IMR-90 (cell line): Measurements from ENCODE around the gene MAGI1. TPM values are rescaled to one million over a fixed set of nuclear protein-coding genes. Genes with fewer than 3 reads are reported as not detected.

Experiments used
- ATAC-seq: fragments of 200-7000 bp; cut with Tn5 transposase; 2 replicates; pipeline ENCODE4 v1.9.1; 2020; ENCODE audit warnings: low read depth, mild to moderate bottlenecking, moderate library complexity
- BruUV-seq: library from RNA; stranded (reverse); fragments of 400-500 nt; replicated peaks from 2 replicates; lab custom pipeline; 2021; lab: Mats Ljungman, UMichigan
- CTCF ChIA-PET: fragments of 300-600 bp; formaldehyde crosslinking; extraction: SDS; loops from one replicate; lab custom pipeline; 2021; ENCODE audit warnings: antibody characterized with exemption; lab: Yijun Ruan, JAX
- POLR2A ChIA-PET: fragments of 300-600 bp; sonication (Branson Sonifier 250); formaldehyde crosslinking; loops from one replicate; lab custom pipeline; 2022; ENCODE audit warnings: antibody characterized with exemption; ENCODE audit not compliant: unreplicated experiment; lab: Charles Lee
- DNase-seq: peaks from one replicate; pipeline ENCODE4 v3.0.0; 2013
- H2AFZ ChIP-seq: replicated peaks from 2 replicates; pipeline ENCODE3; 2013; ENCODE audit warnings: low read length, mild to moderate bottlenecking; ENCODE audit not compliant: poor library complexity
- H2AK5ac ChIP-seq: 2 replicates; pipeline ENCODE4 v1.6.1; 2013; ENCODE audit warnings: low read depth, low read length, inconsistent platforms
- H2AK9ac ChIP-seq: replicated peaks from 2 replicates; pipeline ENCODE3; 2013; ENCODE audit warnings: mild to moderate bottlenecking, low read depth, low read length, moderate library complexity; ENCODE audit not compliant: poor library complexity
- H2BK120ac ChIP-seq: 2 replicates; pipeline ENCODE4 v1.6.1; 2013; ENCODE audit warnings: low read depth, low read length, inconsistent platforms
- H2BK15ac ChIP-seq: 3 replicates; pipeline ENCODE4 v1.6.1; 2013; ENCODE audit warnings: low read depth, low read length, inconsistent platforms
- H2BK20ac ChIP-seq: 2 replicates; pipeline ENCODE4 v1.6.1; 2013; ENCODE audit warnings: low read depth, mild to moderate bottlenecking, inconsistent platforms, low read length, moderate library complexity
- H2BK5ac ChIP-seq: 2 replicates; pipeline ENCODE4 v1.6.1; 2013; ENCODE audit warnings: mild to moderate bottlenecking, low read depth, low read length, inconsistent platforms; ENCODE audit not compliant: poor library complexity, severe bottlenecking
- H3K14ac ChIP-seq: replicated peaks from 2 replicates; pipeline ENCODE4 v1.6.1; 2013; ENCODE audit warnings: low read depth, low read length, inconsistent platforms
- H3K18ac ChIP-seq: 2 replicates; pipeline ENCODE4 v1.6.1; 2013; ENCODE audit warnings: low read depth, low read length, control low read depth
- H3K23ac ChIP-seq: 2 replicates; pipeline ENCODE4 v1.6.1; 2013; ENCODE audit warnings: low read depth, low read length, inconsistent platforms
- H3K27ac ChIP-seq: 2 replicates; pipeline ENCODE4 v1.5.1; 2013; ENCODE audit warnings: mild to moderate bottlenecking, control low read depth, low read length; ENCODE audit not compliant: insufficient read depth
- H3K27me3 ChIP-seq: 2 replicates; pipeline ENCODE4 v1.6.1; 2013; ENCODE audit warnings: low read length; ENCODE audit not compliant: control insufficient read depth, insufficient read depth
- H3K36me3 ChIP-seq: 2 replicates; pipeline ENCODE4 v1.6.1; 2013; ENCODE audit warnings: low read length, mixed read lengths; ENCODE audit not compliant: control insufficient read depth, insufficient read depth
- H3K4ac ChIP-seq: 2 replicates; pipeline ENCODE4 v1.6.1; 2013; ENCODE audit warnings: low read depth, low read length, inconsistent platforms
- H3K4me1 ChIP-seq: 2 replicates; pipeline ENCODE4 v1.6.1; 2013; ENCODE audit warnings: low read length, mixed read lengths; ENCODE audit not compliant: control insufficient read depth, insufficient read depth
- H3K4me2 ChIP-seq: 2 replicates; pipeline ENCODE4 v1.6.1; 2013; ENCODE audit warnings: low read depth, mild to moderate bottlenecking, control low read depth, low read length, moderate library complexity
- H3K4me3 ChIP-seq: 2 replicates; pipeline ENCODE4 v1.5.1; 2013; ENCODE audit warnings: low read depth, mild to moderate bottlenecking, control low read depth, low read length, moderate library complexity; ENCODE audit not compliant: insufficient read depth
- H3K56ac ChIP-seq: 2 replicates; pipeline ENCODE4 v1.6.1; 2013; ENCODE audit warnings: low read length, inconsistent platforms; ENCODE audit not compliant: insufficient read depth; ENCODE audit errors: extremely low read depth
- H3K79me1 ChIP-seq, 2 experiments: 2 replicates each; pipeline ENCODE4 v1.6.1; 2013; ENCODE audit warnings: low read length in 2 of 2, inconsistent platforms in 1 of 2, low read depth in 1 of 2
- H3K9ac ChIP-seq: 2 replicates; pipeline ENCODE4 v1.6.1; 2013; ENCODE audit warnings: low read depth, low read length, control low read depth
- H3K9me1 ChIP-seq: 2 replicates; pipeline ENCODE4 v1.6.1; 2013; ENCODE audit warnings: low read length, inconsistent platforms; ENCODE audit not compliant: insufficient read depth
- H3K9me3 ChIP-seq: 2 replicates; pipeline ENCODE4 v1.6.1; 2013; ENCODE audit warnings: low read length; ENCODE audit not compliant: control insufficient read depth, insufficient read depth
- H4K20me1 ChIP-seq: 2 replicates; pipeline ENCODE4 v1.6.1; 2013; ENCODE audit warnings: low read length, inconsistent platforms; ENCODE audit not compliant: insufficient read depth
- H4K5ac ChIP-seq: 2 replicates; pipeline ENCODE4 v1.6.1; 2013; ENCODE audit warnings: mild to moderate bottlenecking, low read depth, low read length, control low read depth
- H4K8ac ChIP-seq, 2 experiments: 2 replicates each; pipeline ENCODE4 v1.6.1; 2013; ENCODE audit warnings: low read depth in 2 of 2, low read length in 2 of 2, control low read depth in 1 of 2, inconsistent platforms in 1 of 2
- H4K91ac ChIP-seq: 2 replicates; pipeline ENCODE4 v1.6.1; 2013; ENCODE audit warnings: low read depth, low read length, inconsistent platforms; ENCODE audit not compliant: insufficient read depth
- BHLHE40 ChIP-seq: fragments of 150-350 bp; IDR thresholded peaks from 2 replicates; pipeline ENCODE4 v1.6.1; 2016; ENCODE audit warnings: mild to moderate bottlenecking, low read depth, low read length
- CEBPB ChIP-seq: IDR thresholded peaks from 2 replicates; pipeline ENCODE4 v1.6.1; 2012; ENCODE audit warnings: low read depth, low read length, improper control_type of control experiment
- CHD1 ChIP-seq: IDR thresholded peaks from 2 replicates; pipeline ENCODE4 v1.6.1; 2012; ENCODE audit warnings: low read depth, low read length, improper control_type of control experiment
- CTCF ChIP-seq: conservative IDR thresholded peaks from 2 replicates; pipeline ENCODE4 v1.5.1; 2012; ENCODE audit warnings: mild to moderate bottlenecking, low read depth, low read length, improper control_type of control experiment
- FOS ChIP-seq: fragments of 150-350 bp; IDR thresholded peaks from 2 replicates; pipeline ENCODE4 v1.6.1; 2016; ENCODE audit warnings: low read depth, low read length
- MAFK ChIP-seq: IDR thresholded peaks from 2 replicates; pipeline ENCODE4 v1.6.1; 2012; ENCODE audit warnings: low read depth, low read length, improper control_type of control experiment
- MAZ ChIP-seq: IDR thresholded peaks from 2 replicates; pipeline ENCODE4 v1.6.1; 2012; ENCODE audit warnings: low read depth, mild to moderate bottlenecking, low read length, improper control_type of control experiment, moderate library complexity, borderline replicate concordance
- NFE2L2 ChIP-seq: fragments of 150-350 bp; IDR thresholded peaks from 2 replicates; pipeline ENCODE4 v1.6.1; 2016; ENCODE audit warnings: low read depth, mild to moderate bottlenecking, low read length
- POLR2A ChIP-seq: IDR thresholded peaks from 2 replicates; pipeline ENCODE4 v1.6.1; 2012; ENCODE audit warnings: mild to moderate bottlenecking, low read depth, low read length
- RAD21 ChIP-seq: IDR thresholded peaks from 2 replicates; pipeline ENCODE4 v1.6.1; 2012; ENCODE audit warnings: low read length, improper control_type of control experiment
- RCOR1 ChIP-seq: IDR thresholded peaks from 2 replicates; pipeline ENCODE4 v1.6.1; 2012; ENCODE audit warnings: mild to moderate bottlenecking, low read length, improper control_type of control experiment; ENCODE audit not compliant: insufficient replicate concordance
- SMC3 ChIP-seq: fragments of 150-350 bp; IDR thresholded peaks from 2 replicates; pipeline ENCODE4 v1.6.1; 2016; ENCODE audit warnings: low read depth, mild to moderate bottlenecking, antibody characterized with exemption, low read length, moderate library complexity
- whole genome bisulfite sequencing, 2 experiments: methylation state at CpG; one replicate each; pipeline versions ENCODE4 v1.1.5 to v1.1.7; 2013; ENCODE audit warnings: missing lambda C conversion rate in 2 of 2; ENCODE audit not compliant: insufficient read length in 1 of 2; ENCODE audit errors: extremely low coverage in 2 of 2; 5-methylcytosine and 5-hydroxymethylcytosine counted together
- dilution Hi-C: fragments of 300-500 bp; cut with HindIII; formaldehyde crosslinking; loops from one replicate; pipeline ENCODE4 v1.14.3; 2018; ENCODE audit warnings: low sequenced_read_pairs; ENCODE audit not compliant: unreplicated experiment
- in situ Hi-C: fragments of 300-500 bp; cut with MboI; formaldehyde crosslinking; loops from 3 replicates; pipeline ENCODE4 v1.14.3; 2019; ENCODE audit warnings: low sequenced_read_pairs, inconsistent platforms, mixed read lengths
- intact Hi-C: fragments of 100-400 bp; cut with micrococcal nuclease; formaldehyde crosslinking; loops from 2 replicates; pipeline ENCODE4 v1.10.0; 2022
- polyA plus RNA-seq, 3 experiments: library from polyadenylated mRNA; depleted of rRNA; stranded (reverse); fragments of >200 nt; gene quantifications; 2 replicates each; pipeline ENCODE4 v1.2.3, GENCODE V29; 2012; ENCODE audit warnings: low replicate concordance in 1 of 3
- total RNA-seq: library from RNA; depleted of rRNA; stranded (reverse); fragments of >200 nt; gene quantifications from 2 replicates; pipeline ENCODE4 v1.2.3, GENCODE V29; 2012

Gene MAGI1
- total and polyA plus RNA-seq, 2 of the 4 experiments (the other 2 are of a cell fraction) = 14.5 to 24.2 TPM

- H3K4me1 ChIP-seq = peaks cover 3% of the 10 kb centered on the region; the same call in 1 of the 2 replicates
- H4K91ac ChIP-seq = no peak overlapping the region
- H3K9me1 ChIP-seq = no peaks in the 10 kb centered on the region; the same call in 1 of the 2 replicates
- no peak for TF ChIP-seq MAFK
- no peak for TF ChIP-seq SMC3
- no peak for TF ChIP-seq FOS
- no peak for TF ChIP-seq CTCF
- no peak for TF ChIP-seq CEBPB
- no peak for TF ChIP-seq POLR2A
- TF ChIP-seq NFE2L2 = no peak
- no peak for TF ChIP-seq BHLHE40
- no peak for TF ChIP-seq RCOR1
- no peak for TF ChIP-seq MAZ
- no peak for TF ChIP-seq RAD21
- TF ChIP-seq CHD1 = no peak
- H2AK9ac ChIP-seq = no peak overlapping the region
- H3K14ac ChIP-seq = no peak overlapping the region; the same call in 1 of the 2 replicates
- no peaks in the 10 kb centered on the region for H3K27me3 ChIP-seq
- H2BK15ac ChIP-seq = no peak overlapping the region
- ChIA-PET CTCF (no interaction called here), POLR2A (no interaction called here)
- no peak overlapping the region for H3K4ac ChIP-seq
- H3K18ac ChIP-seq = no peak overlapping the region
- H3K23ac ChIP-seq = no peak overlapping the region
- H4K8ac ChIP-seq = no peak overlapping the region
- no peak overlapping the region for H3K9ac ChIP-seq
- dilution Hi-C loops (no loop called here), in situ Hi-C loops (no loop called here), intact Hi-C loops (no loop called here)
- WGBS, 2 experiments = 80% methylated on average over 1 of the region's 3 CpGs; no CpG with 5 or more reads in 1 of the 2 experiments
- no peak overlapping the region for H3K4me3 ChIP-seq
- H2BK120ac ChIP-seq = no peak overlapping the region
- H2AFZ ChIP-seq = no peak overlapping the region
- no peak overlapping the region for H2BK20ac ChIP-seq
- no peak overlapping the region for H4K5ac ChIP-seq
- no peaks in the 10 kb centered on the region for H3K36me3 ChIP-seq
- no peak overlapping the region for H2BK5ac ChIP-seq
- H3K56ac ChIP-seq = no peak overlapping the region
- no peak overlapping the region for H2AK5ac ChIP-seq
- no peak overlapping the region for H3K27ac ChIP-seq
- DNase-seq = peak; percentile 16
- H3K4me2 ChIP-seq = no peak overlapping the region
- no peak for ATAC-seq
- H3K79me1 ChIP-seq = peaks cover 27 to 59% of the 10 kb centered on the region in 2 experiments
- no peaks in the 10 kb centered on the region for H4K20me1 ChIP-seq
- BruUV-seq = no TSS peak
- no peaks in the 10 kb centered on the region for H3K9me3 ChIP-seq
These were observed 93.2 kb downstream of the MAGI1 start for GRCh38 chr3:65945480-65945879.
